Astrocyte (in vitro differentiated cells and primary cell): ENCODE results near the gene PSG4.
"Not testable (repeated sequence)": the region's sequence is repeated elsewhere in the genome, so short reads cannot be mapped to it uniquely, and the experiment has no call there.

Source experiments
- CTCF ChIP-seq: IDR thresholded peaks from 2 replicates; pipeline ENCODE4 v1.5.1; 2011; ENCODE audit warnings: low read depth, mild to moderate bottlenecking, inconsistent platforms, low read length, moderate library complexity; ENCODE audit not compliant: insufficient read depth
- EZH2 ChIP-seq: IDR thresholded peaks from 2 replicates; pipeline ENCODE4 v1.6.1; 2012; ENCODE audit warnings: mild to moderate bottlenecking, low read length, inconsistent platforms; ENCODE audit not compliant: insufficient read depth

- not testable (repeated sequence) for TF ChIP-seq CTCF, EZH2
These were observed 3.5 kb downstream of the PSG4 start for GRCh38 chr19:43201891-43202290.
